GM12878 (cell line): ENCODE results near the gene BBLN. TPM values are rescaled to one million over a fixed set of nuclear protein-coding genes. Genes with fewer than 3 reads are reported as not detected.

ENCODE experiments used
- ATAC-seq: fragments of 200-7000 bp; cut with Tn5 transposase; 3 replicates; pipeline ENCODE4 v1.9.1; 2020; ENCODE audit warnings: mild to moderate bottlenecking, moderate library complexity
- BruUV-seq: library from RNA; stranded (reverse); fragments of 400-500 nt; replicated peaks from 2 replicates; lab custom pipeline; 2021; lab: Mats Ljungman, UMichigan
- CTCF ChIA-PET: fragments of 300-600 bp; sonication (Branson Sonifier 250); formaldehyde crosslinking; extraction: SDS; loops from one replicate; lab custom pipeline; 2021; ENCODE audit warnings: inconsistent platforms; lab: Yijun Ruan, JAX
- POLR2A ChIA-PET: fragments of 350-600 bp; formaldehyde crosslinking; extraction: SDS; loops from one replicate; lab custom pipeline; 2021; ENCODE audit warnings: inconsistent platforms; lab: Charles Lee
- RAD21 ChIA-PET: fragments of 300-600 bp; sonication (Branson Sonifier 250); formaldehyde crosslinking; loops from one replicate; lab custom pipeline; 2023; ENCODE audit warnings: antibody characterized with exemption; ENCODE audit not compliant: unreplicated experiment; lab: Charles Lee
- SMC1A ChIA-PET: fragments of 300-600 bp; sonication (Branson Sonifier 250); formaldehyde crosslinking; loops from one replicate; lab custom pipeline; 2023; ENCODE audit not compliant: unreplicated experiment, uncharacterized antibody; lab: Charles Lee
- DNase-seq: peaks from one replicate; pipeline ENCODE4 v3.0.0-alpha.2; 2011; ENCODE audit warnings: low read depth, low spot score
- FAIRE-seq: peaks from 3 replicates; lab custom pipeline; 2011; peaks lifted over from hg19 to GRCh38; lab: Jason Lieb, UNC
- H2AFZ ChIP-seq: 2 replicates; pipeline ENCODE4 v1.6.0; 2011; ENCODE audit warnings: low read depth, low read length, control low read depth; ENCODE audit not compliant: control insufficient read depth
- H3K27ac ChIP-seq: 2 replicates; pipeline ENCODE4 v1.5.1; 2011; ENCODE audit warnings: control low read depth; ENCODE audit not compliant: control insufficient read depth, insufficient read depth
- H3K27me3 ChIP-seq, 2 experiments: replicated peaks in 1 of 2; 2 replicates each; pipeline versions ENCODE4 v1.6.0 to v1.6.1; 2011; ENCODE audit warnings: low read length in 1 of 2; ENCODE audit not compliant: control insufficient read depth in 2 of 2, insufficient read depth in 2 of 2
- H3K36me3 ChIP-seq, 2 experiments: 2 replicates each; pipeline ENCODE4 v1.5.1; 2011; ENCODE audit warnings: low read length in 1 of 2; ENCODE audit not compliant: control insufficient read depth in 2 of 2, insufficient read depth in 2 of 2
- H3K4me1 ChIP-seq: 2 replicates; pipeline ENCODE4 v1.6.1; 2011; ENCODE audit warnings: mild to moderate bottlenecking, low read length, moderate library complexity, mixed read lengths; ENCODE audit not compliant: control insufficient read depth, insufficient read depth
- H3K4me2 ChIP-seq: 2 replicates; pipeline ENCODE4 v1.6.0; 2011; ENCODE audit warnings: control low read depth; ENCODE audit not compliant: control insufficient read depth, insufficient read depth
- H3K4me3 ChIP-seq: fragments of 200-600 bp; sonication (generic); 2 replicates; pipeline ENCODE4 v1.5.1; 2016
- H3K79me2 ChIP-seq: 2 replicates; pipeline ENCODE4 v1.6.0; 2011; ENCODE audit warnings: low read length; ENCODE audit not compliant: control insufficient read depth, insufficient read depth
- H3K9ac ChIP-seq: 2 replicates; pipeline ENCODE4 v1.8.0; 2011; ENCODE audit warnings: low read length, control low read depth, mixed read lengths; ENCODE audit not compliant: control insufficient read depth, insufficient read depth
- H3K9me3 ChIP-seq: replicated peaks from 3 replicates; pipeline ENCODE4 v1.5.1; 2011; ENCODE audit warnings: mild to moderate bottlenecking, low read length; ENCODE audit not compliant: control insufficient read depth, insufficient read depth
- H4K20me1 ChIP-seq: 2 replicates; pipeline ENCODE4 v1.6.0; 2011; ENCODE audit not compliant: control insufficient read depth, insufficient read depth
- BCL3 ChIP-seq: IDR thresholded peaks from 2 replicates; pipeline ENCODE4 v1.6.1; 2011; ENCODE audit warnings: borderline replicate concordance, low read depth, mild to moderate bottlenecking, moderate library complexity, low read length; ENCODE audit not compliant: insufficient read depth, poor library complexity, severe bottlenecking
- ETV6 ChIP-seq, 2 experiments: fragments of 450-650 bp in 1 of 2; IDR thresholded peaks in 1 of 2; conservative IDR thresholded peaks in 1 of 2; 2 replicates each; pipeline ENCODE4 v1.6.1; 2014; ENCODE audit warnings: antibody characterized with exemption in 1 of 2, borderline replicate concordance in 1 of 2, low read depth in 1 of 2, mild to moderate bottlenecking in 1 of 2, moderate library complexity in 1 of 2
- GABPA ChIP-seq: IDR thresholded peaks from 2 replicates; pipeline ENCODE4 v1.6.1; 2014; ENCODE audit warnings: antibody characterized with exemption, low read depth, mild to moderate bottlenecking, inconsistent platforms
- KDM1A ChIP-seq: fragments of 200-600 bp; sonication (generic); IDR thresholded peaks from 2 replicates; pipeline ENCODE4 v1.6.1; 2016; ENCODE audit warnings: borderline replicate concordance
- KLF5 ChIP-seq: fragments of 450-650 bp; IDR thresholded peaks from 2 replicates; pipeline ENCODE4 v1.6.1; 2014; ENCODE audit warnings: mild to moderate bottlenecking; ENCODE audit not compliant: partially characterized antibody
- LARP7 ChIP-seq: fragments of 450-650 bp; IDR thresholded peaks from 2 replicates; pipeline ENCODE4 v1.6.1; 2017; ENCODE audit warnings: mild to moderate bottlenecking
- NFIC ChIP-seq: IDR thresholded peaks from 2 replicates; pipeline ENCODE4 v1.6.1; 2012; ENCODE audit warnings: low read depth, mild to moderate bottlenecking, inconsistent platforms, low read length, moderate library complexity
- RELA ChIP-seq: fragments of 450-650 bp; IDR thresholded peaks from 2 replicates; pipeline ENCODE4 v1.8.0; 2014; ENCODE audit warnings: borderline replicate concordance; ENCODE audit not compliant: partially characterized antibody
- RUNX3 ChIP-seq: IDR thresholded peaks from 2 replicates; pipeline ENCODE4 v1.6.1; 2012; ENCODE audit warnings: low read length, inconsistent platforms
- SRF ChIP-seq, 2 experiments: IDR thresholded peaks; 2 replicates each; pipeline ENCODE4 v1.6.1; 2011; ENCODE audit warnings: low read depth in 2 of 2, low read length in 2 of 2, mild to moderate bottlenecking in 1 of 2, moderate library complexity in 1 of 2
- TCF3 ChIP-seq: IDR thresholded peaks from 2 replicates; pipeline ENCODE4 v1.6.1; 2012; ENCODE audit warnings: low read depth, mild to moderate bottlenecking, low read length, borderline replicate concordance; ENCODE audit not compliant: insufficient read depth
- USF2 ChIP-seq: IDR thresholded peaks from 2 replicates; pipeline ENCODE4 v1.6.1; 2011; ENCODE audit warnings: low read depth, low read length, improper control_type of control experiment, borderline replicate concordance
- ZNF24 ChIP-seq: fragments of 450-650 bp; IDR thresholded peaks from 2 replicates; pipeline ENCODE4 v1.6.1; 2017; ENCODE audit warnings: antibody characterized with exemption, mild to moderate bottlenecking
- WGBS: methylation state at CpG from one replicate; pipeline ENCODE4 v1.1.6; 2016; ENCODE audit warnings: low lambda C conversion rate; ENCODE audit not compliant: insufficient replicate concordance, insufficient coverage; ENCODE audit errors: missing lambda C conversion rate; 5-methylcytosine and 5-hydroxymethylcytosine counted together
- in situ Hi-C: fragments of 300-500 bp; cut with MboI; formaldehyde crosslinking; loops from 9 replicates; pipeline ENCODE4 v1.14.3; 2018; ENCODE audit warnings: mixed read lengths
- intact Hi-C: fragments of 100-400 bp; cut with micrococcal nuclease; formaldehyde crosslinking; loops from one replicate; pipeline ENCODE4 v1.14.2; 2022; ENCODE audit not compliant: unreplicated experiment
- polyA plus RNA-seq, 11 experiments: library from polyadenylated mRNA; depleted of rRNA in 4 of 11; unstranded in 6 of 11; stranded (reverse) in 5 of 11; fragments of >200 nt; fragmentation: Nextera tagmentation in 4 of 11; fragmentation: Illumina TruSeq in 1 of 11; extraction: Ambion mirVana in 4 of 11; extraction: Trizol in 1 of 11; gene quantifications; 1 replicate in 1 of 11; 2 replicates in 10 of 11; pipeline versions ENCODE4 v1.2.1 to v1.2.3, GENCODE V29; 2011 to 2016; ENCODE audit warnings: inconsistent platforms in 2 of 11, missing spikeins in 2 of 11, low read depth in 1 of 11
- total RNA-seq, 4 experiments: library from RNA; depleted of rRNA in 3 of 4; stranded (reverse); fragments of >200 nt in 3 of 4; fragmentation: Illumina TruSeq in 1 of 4; extraction: Trizol in 1 of 4; gene quantifications; 2 replicates each; pipeline versions ENCODE4 v1.2.1 to v1.2.3, GENCODE V29; 2013 to 2021

The BBLN gene
- total and polyA plus RNA-seq, 10 of the 15 experiments (the other 5 are each of a cell fraction or from before 2014, with no cell fraction given) = 3.8 to 194 (median 66.2) TPM

GRCh38 chr9:128201441-128202369, 41.6 kb downstream of the BBLN start:
- no TSS peak for BruUV-seq
- H3K4me3 ChIP-seq = no peak overlapping the region
- H3K36me3 ChIP-seq = no peaks in the 10 kb centered on the region
- H4K20me1 ChIP-seq = no peaks in the 10 kb centered on the region
- RAD21 ChIA-PET = no interaction called here
- no peak overlapping the region for H3K4me2 ChIP-seq
- no peak for TF ChIP-seq BCL3
- TF ChIP-seq RELA = no peak
- no peak for TF ChIP-seq LARP7
- TF ChIP-seq GABPA = no peak
- TF ChIP-seq USF2 = no peak
- TF ChIP-seq SRF (IDR thresholded peaks at IDR 0.05; ENCODE audit: low read depth in 2 of 2, low read length in 2 of 2) = no peak
- no peak for TF ChIP-seq ETV6 (conservative IDR thresholded peaks at IDR 0.05 in 1 of 2, IDR thresholded peaks at IDR 0.05 in 1 of 2; ENCODE audit: borderline replicate concordance in 1 of 2, low read depth in 1 of 2)
- no peak for TF ChIP-seq RUNX3
- TF ChIP-seq KDM1A = no peak
- no peak for TF ChIP-seq KLF5
- TF ChIP-seq ZNF24 = no peak
- TF ChIP-seq NFIC = no peak
- TF ChIP-seq TCF3 = no peak
- TF ChIP-seq, all 136 proteins: peak for 0
- H3K27me3 ChIP-seq = peaks cover 9 to 14% of the 10 kb centered on the region in 2 experiments; a peak in 3 of 4 replicates
- H3K9ac ChIP-seq = no peak overlapping the region
- H3K79me2 ChIP-seq = no peaks in the 10 kb centered on the region
- no peak for ATAC-seq
- ChIA-PET CTCF (interaction anchor here (0.5 to 1.0 kb wide), 3 partner anchors 11 to 1858 kb away, joined by 3 read pairs; no protein-coding TSS in a partner anchor), SMC1A (no interaction called here), POLR2A (no interaction called here)
- intact Hi-C loops = no loop called here
- H3K27ac ChIP-seq = no peak overlapping the region
- DNase-seq = no peak
- WGBS = 71% methylated on average over 13 of the region's 13 CpGs
- FAIRE-seq = no peak
- no peaks in the 10 kb centered on the region for H3K9me3 ChIP-seq
- no peak overlapping the region for H2AFZ ChIP-seq
- peaks cover 7% of the 10 kb centered on the region; the same call in 1 of the 2 replicates for H3K4me1 ChIP-seq
- in situ Hi-C loops = no loop called here
